Lower leg skin (tissue), 3 donors: ENCODE measurements around the gene CENPK.
"Not testable (repeated sequence)": the region's sequence is repeated elsewhere in the genome, so short reads cannot be mapped to it uniquely, and the experiment has no call there.

Experiments
- POLR2A ChIP-seq, 2 donors: fragments of 450-650 bp; IDR thresholded peaks; one replicate each; pipeline ENCODE4 v1.6.1; 2016 to 2017; ENCODE audit warnings: antibody characterized with exemption in 2 of 2, mild to moderate bottlenecking in 1 of 2, moderate library complexity in 1 of 2
- TF ChIP-seq, protein P1 (sequence below), 3 donors: fragments of 450-650 bp; IDR thresholded peaks; one replicate each; pipeline ENCODE4 v1.5.1; 2016; ENCODE audit warnings: antibody characterized with exemption in 3 of 3, mild to moderate bottlenecking in 3 of 3, moderate library complexity in 2 of 3

DNA sequence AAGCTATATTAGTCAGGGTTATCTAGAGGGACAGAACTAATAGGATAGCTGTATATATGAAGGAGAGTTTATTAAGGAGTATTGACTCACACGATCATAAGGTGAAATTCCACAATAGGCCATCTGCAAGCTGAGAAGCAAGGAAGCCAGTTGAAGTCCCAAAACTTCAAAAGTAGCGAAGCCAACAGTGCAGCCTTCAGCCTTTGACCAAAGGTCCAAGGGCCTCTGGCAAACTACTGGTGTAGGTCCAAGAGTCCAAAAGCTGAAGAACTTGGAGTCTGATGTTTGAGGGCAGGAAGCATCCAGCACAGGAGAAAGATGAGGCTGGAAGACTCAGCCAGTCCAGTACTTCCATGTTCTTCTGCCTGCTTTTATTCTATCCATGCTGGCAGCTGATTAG is 76.2 kb downstream of the CENPK start:
- TF ChIP-seq POLR2A (IDR thresholded peaks at IDR 0.05): not testable (repeated sequence)
- TF ChIP-seq, protein P1, sequence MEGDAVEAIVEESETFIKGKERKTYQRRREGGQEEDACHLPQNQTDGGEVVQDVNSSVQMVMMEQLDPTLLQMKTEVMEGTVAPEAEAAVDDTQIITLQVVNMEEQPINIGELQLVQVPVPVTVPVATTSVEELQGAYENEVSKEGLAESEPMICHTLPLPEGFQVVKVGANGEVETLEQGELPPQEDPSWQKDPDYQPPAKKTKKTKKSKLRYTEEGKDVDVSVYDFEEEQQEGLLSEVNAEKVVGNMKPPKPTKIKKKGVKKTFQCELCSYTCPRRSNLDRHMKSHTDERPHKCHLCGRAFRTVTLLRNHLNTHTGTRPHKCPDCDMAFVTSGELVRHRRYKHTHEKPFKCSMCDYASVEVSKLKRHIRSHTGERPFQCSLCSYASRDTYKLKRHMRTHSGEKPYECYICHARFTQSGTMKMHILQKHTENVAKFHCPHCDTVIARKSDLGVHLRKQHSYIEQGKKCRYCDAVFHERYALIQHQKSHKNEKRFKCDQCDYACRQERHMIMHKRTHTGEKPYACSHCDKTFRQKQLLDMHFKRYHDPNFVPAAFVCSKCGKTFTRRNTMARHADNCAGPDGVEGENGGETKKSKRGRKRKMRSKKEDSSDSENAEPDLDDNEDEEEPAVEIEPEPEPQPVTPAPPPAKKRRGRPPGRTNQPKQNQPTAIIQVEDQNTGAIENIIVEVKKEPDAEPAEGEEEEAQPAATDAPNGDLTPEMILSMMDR (IDR thresholded peaks at IDR 0.05): not testable (repeated sequence)
